PC-9 (cell line): ENCODE results near the gene LYZL6.

Experiments used
- EZH2 ChIP-seq: fragments of 200-600 bp; sonication (generic); IDR thresholded peaks from 2 replicates; pipeline ENCODE4 v1.8.0; 2017; ENCODE audit warnings: antibody characterized with exemption, low read depth
- TF ChIP-seq, protein P1 (sequence below): fragments of 200-600 bp; sonication (generic); conservative IDR thresholded peaks from 2 replicates; pipeline ENCODE4 v1.6.1; 2017; ENCODE audit warnings: mixed run types, antibody characterized with exemption, mild to moderate bottlenecking, moderate library complexity

DNA sequence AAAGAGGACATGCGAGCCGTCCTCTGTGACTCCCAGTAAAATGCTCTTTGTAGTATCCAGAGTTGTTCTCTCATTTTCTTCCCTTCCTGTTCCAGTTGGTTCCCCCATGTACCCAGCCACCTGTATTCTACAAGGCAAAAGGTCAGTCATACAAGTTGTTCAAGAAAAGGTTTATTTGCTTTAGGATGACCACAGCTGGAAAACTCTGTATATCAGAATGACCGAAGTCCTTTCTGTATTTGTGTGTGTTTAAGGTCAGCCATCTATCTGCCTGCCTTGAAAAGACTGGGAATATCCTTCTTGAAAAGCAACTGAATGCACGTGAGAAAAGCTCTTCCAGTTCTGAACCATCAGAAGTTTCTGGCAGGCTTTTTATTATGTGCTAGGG is 29.4 kb upstream of the LYZL6 start:
- TF ChIP-seq, protein P1, sequence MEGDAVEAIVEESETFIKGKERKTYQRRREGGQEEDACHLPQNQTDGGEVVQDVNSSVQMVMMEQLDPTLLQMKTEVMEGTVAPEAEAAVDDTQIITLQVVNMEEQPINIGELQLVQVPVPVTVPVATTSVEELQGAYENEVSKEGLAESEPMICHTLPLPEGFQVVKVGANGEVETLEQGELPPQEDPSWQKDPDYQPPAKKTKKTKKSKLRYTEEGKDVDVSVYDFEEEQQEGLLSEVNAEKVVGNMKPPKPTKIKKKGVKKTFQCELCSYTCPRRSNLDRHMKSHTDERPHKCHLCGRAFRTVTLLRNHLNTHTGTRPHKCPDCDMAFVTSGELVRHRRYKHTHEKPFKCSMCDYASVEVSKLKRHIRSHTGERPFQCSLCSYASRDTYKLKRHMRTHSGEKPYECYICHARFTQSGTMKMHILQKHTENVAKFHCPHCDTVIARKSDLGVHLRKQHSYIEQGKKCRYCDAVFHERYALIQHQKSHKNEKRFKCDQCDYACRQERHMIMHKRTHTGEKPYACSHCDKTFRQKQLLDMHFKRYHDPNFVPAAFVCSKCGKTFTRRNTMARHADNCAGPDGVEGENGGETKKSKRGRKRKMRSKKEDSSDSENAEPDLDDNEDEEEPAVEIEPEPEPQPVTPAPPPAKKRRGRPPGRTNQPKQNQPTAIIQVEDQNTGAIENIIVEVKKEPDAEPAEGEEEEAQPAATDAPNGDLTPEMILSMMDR, result no peak
- no peak for TF ChIP-seq EZH2
